Right ventricle myocardium superior (tissue), 1 donor: ENCODE results near the gene GDPD2. TPM values are rescaled to one million over a fixed set of nuclear protein-coding genes. Genes with fewer than 3 reads are reported as not detected.
A peak's percentile ranks its signal among the peaks of the same experiment; 100 is the strongest.

ENCODE experiments used
- ATAC-seq: fragments of 200-7000 bp; cut with Tn5 transposase; one replicate; pipeline ENCODE4 v1.9.1; 2020; ENCODE audit warnings: mild to moderate bottlenecking; ENCODE audit not compliant: poor library complexity
- DNase-seq: peaks from one replicate; pipeline ENCODE4 v3.0.0-alpha.2; 2020
- intact Hi-C: fragments of 100-400 bp; cut with DNase I; formaldehyde crosslinking; loops from one replicate; pipeline ENCODE4 v1.11.2; 2022
- total RNA-seq: library from RNA; stranded (reverse); fragmentation: NEBNext Ultra II Directional; extraction: Animal tissue kit (Norgen Biotek cat#: 25700); gene quantifications from one replicate; pipeline ENCODE4 v1.2.1, GENCODE V29; 2021
- donor health status: DM: no; HTN: yes; CAD: no; lungs with severe emphysema.

GDPD2 gene
- total RNA-seq, 1 donor from 2014 or later: not detected

GRCh38 chrX:70456256-70456655 lies 33.1 kb downstream of the GDPD2 start:
- intact Hi-C loops: no loop called here
- no peak for ATAC-seq

DNA sequence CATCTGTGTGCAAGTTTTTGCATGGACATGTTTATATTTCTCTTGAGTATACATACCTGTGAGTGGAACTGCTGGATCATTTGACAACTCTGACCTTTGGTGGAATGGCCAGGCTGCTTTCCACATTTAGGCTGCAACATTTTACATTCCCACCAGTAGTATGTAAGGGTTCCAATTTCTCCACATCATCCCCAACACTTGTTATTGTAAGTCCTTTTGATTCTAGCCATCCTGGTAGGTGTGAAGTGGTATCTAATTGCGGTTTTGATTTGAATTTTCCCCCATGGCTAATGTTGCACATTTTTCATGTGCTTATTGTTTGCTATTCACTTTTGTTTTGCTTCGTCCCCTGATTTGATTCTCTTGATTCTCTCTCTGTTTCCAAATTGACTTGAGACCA lies 37.9 kb downstream of the GDPD2 start:
- intact Hi-C loops: no loop called here
- no peak for ATAC-seq

More at GRCh38 chrX:70456256-70456655, 33.1 kb downstream of the GDPD2 start:
- no peak for DNase-seq

DNA sequence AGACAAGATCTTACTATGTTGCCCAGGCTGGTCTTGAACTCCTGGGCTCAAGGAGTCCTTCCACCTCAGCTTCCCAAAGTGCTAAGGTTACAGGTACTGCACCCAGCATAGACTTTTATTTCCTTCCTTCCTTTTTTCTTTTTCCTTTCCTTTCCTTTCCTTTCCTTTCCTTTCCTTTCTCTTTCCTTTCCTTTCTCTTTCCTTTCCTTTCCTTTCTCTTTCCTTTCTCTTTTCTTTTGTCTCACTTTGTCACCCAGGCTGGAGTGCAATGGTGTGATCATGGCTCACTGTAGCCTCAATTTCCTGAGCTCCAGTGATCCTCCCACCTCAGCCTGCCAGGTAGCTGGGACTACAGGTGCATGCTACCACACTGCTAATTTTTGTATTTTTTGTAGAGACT lies 40.9 kb downstream of the GDPD2 start:
- DNase-seq (no peak), ATAC-seq (no peak)
- intact Hi-C loops: no loop called here

More for the DNA sequence above, 37.9 kb downstream of the GDPD2 start:
- no peak for DNase-seq

- no peak for ATAC-seq
- intact Hi-C loops: no loop called here
- DNase-seq: no peak
Observed at GRCh38 chrX:70466968-70467367, 43.9 kb downstream of the GDPD2 start.

DNA sequence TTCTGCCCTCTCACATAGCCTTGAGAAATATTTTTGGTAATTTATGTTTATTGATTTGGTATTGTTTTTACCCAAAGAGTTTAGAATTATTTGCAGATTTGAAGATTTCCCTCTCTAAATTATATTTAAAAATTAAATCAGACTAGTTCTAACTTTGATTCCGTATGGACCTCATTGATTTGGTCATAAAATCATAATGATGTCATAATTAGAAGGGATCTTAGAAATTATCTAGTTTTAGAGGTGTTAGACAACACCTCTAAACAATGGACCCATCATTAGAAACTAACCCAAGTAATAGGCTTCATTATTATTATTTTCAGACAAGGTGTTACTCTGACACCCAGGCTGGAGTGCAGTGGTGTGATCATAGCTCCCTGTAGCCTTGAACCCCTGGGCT lies 45.6 kb downstream of the GDPD2 start:
- intact Hi-C loops: no loop called here

DNA sequence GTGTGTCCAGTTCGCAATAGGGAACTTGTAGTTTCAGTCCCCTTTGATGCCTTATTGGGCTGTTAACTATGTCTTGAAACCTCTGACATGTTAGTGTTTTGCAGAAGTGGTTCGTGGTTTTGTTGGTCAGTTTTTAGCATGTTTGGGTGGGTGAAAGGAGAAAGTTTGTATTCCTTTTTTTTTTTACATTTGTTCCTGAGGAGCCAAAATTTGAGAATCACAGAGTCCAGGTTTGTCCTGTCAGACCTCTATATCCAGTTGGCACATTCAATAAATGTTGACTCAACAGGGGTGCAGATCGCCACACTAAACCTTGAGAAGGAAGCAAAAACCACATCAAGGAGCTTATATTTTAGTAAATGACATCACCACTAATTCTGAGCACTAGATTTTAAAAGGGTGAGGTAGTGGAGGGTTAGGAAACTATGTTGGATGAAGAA lies 47.8 kb downstream of the GDPD2 start:
- no peak for DNase-seq
- intact Hi-C loops: no loop called here
- no peak for ATAC-seq

More for the DNA sequence above, 45.6 kb downstream of the GDPD2 start:
- DNase-seq: no peak
- ATAC-seq: no peak

DNA sequence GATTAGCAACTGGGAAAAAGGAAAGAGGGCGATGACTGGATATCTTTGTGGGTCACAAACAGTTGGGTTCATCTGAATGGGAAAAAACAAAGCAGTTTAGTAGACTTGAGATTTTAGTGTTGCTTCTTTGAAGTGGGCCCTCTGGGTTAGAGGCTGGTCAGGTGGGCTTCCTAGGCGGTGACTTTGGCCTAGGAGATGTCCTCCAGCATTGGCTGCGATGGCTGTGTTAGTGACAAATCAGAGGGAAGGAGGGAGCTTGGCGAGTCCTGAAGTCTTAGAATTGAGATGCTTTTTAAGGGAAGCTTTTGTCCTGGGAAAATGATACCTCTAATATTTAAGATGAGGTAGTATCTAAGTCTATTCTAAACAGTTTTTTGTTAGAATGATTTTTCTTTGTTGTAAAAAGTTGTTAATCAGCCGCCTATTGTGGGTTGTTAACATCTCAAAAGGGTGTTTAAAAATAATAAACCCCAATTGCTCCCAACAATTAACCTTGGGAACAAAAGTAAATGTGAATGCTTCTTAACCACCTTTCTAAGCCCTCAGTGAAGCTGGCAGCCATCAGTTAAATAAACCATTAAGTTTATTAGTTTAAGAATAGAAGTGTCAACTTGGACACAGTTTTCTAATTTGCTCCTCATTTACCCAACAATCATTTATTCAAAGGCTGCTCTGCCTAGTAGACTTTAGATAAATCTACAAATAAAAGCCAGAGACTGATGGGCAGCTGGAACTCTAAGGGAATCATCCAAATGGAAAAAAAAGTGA lies 53.2 kb downstream of the GDPD2 start:
- ATAC-seq (no peak), DNase-seq (no peak)
- intact Hi-C loops: no loop called here

GRCh38 chrX:70476934-70477733 lies 54.0 kb downstream of the GDPD2 start:
- intact Hi-C loops: no loop called here
- ATAC-seq (no peak), DNase-seq (peak; percentile 33)

- ATAC-seq: no peak
- no peak for DNase-seq
- intact Hi-C loops: no loop called here
Observed at GRCh38 chrX:70477734-70478075, 54.6 kb downstream of the GDPD2 start.

DNA sequence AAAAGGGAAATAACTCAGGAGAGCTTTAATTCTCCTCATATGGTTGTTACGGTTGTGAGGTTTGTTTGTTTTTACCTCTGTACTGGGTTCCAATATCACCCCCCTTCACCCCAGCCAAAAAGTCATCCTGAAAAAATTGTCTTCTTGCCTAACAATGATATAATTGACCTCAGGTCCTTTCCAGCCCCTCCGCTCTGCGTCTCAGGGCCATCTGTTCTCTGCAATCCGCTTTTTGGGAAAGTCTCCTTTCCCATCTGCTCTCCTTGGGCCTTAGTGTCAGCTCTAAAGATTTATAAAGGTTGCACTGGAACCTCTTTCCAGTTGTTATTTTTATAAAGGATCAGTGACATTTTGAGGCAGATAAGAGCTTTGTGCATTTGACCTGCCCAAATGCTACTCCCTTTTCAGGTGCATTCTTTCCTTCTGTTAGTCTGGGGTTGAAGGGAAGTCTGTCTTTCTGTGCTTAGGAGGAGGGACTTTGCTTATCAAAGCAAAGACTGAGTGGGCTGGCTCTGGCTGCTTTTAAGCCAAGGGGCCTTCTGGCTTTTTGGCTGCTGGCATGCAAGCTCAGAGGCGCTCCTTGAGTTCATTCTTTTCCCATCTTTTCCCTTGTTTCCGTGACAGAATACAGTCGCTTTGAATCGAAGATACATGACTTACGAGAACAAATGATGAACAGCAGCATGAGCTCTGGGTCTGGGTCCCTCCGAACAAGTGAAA lies 55.6 kb downstream of the GDPD2 start:
- intact Hi-C loops: no loop called here
- DNase-seq: no peak
- no peak for ATAC-seq

- no peak for DNase-seq
- peak; percentile 4 for ATAC-seq
- intact Hi-C loops: no loop called here
Observed at GRCh38 chrX:70479247-70479921, 56.3 kb downstream of the GDPD2 start.

- intact Hi-C loops: no loop called here
- DNase-seq (no peak), ATAC-seq (peak; percentile 64)
Observed at GRCh38 chrX:70479922-70480659, 57.0 kb downstream of the GDPD2 start.

GRCh38 chrX:70480660-70481018 lies 57.5 kb downstream of the GDPD2 start:
- ATAC-seq: peak; percentile 87
- intact Hi-C loops: no loop called here
- DNase-seq: peak; percentile 45

- DNase-seq (no peak), ATAC-seq (peak; percentile 24)
- intact Hi-C loops: no loop called here
Observed at GRCh38 chrX:70481471-70482270, 58.6 kb downstream of the GDPD2 start.

DNA sequence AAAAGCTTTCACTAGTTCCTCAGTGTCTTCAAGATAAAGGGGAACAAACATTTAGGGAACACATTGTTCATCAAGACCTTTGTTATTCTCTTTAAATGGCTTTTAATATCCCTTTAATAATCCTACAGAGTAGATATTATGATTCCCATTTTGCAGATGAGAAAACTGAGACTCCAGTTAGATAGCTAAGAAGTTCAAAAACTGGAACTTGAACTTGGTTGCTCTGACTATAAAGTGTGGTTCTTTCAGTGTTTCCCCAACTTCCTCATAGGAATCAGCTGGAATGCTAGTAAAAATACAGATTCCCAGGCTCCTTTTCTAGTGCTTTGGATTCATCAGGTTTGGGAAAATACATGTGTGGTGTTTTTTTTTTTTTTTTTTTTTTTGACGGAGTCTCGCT lies 59.2 kb downstream of the GDPD2 start:
- DNase-seq (no peak), ATAC-seq (no peak)
- intact Hi-C loops: no loop called here
